C4-2B (cell line): ENCODE data around the gene PASK.

Experiments used
- H3K27ac ChIP-seq: fragments of 450-650 bp; 2 replicates; pipeline ENCODE4 v1.5.1; 2017
- CTCF ChIP-seq: fragments of 450-650 bp; conservative IDR thresholded peaks from 2 replicates; pipeline ENCODE4 v1.5.1; 2017; ENCODE audit warnings: mild to moderate bottlenecking
- ZFX ChIP-seq: fragments of 450-650 bp; IDR thresholded peaks from 2 replicates; pipeline ENCODE4 v1.6.1; 2017

PASK gene

GRCh38 chr2:241179899-241180298, 30.6 kb upstream of the PASK start:
- TF ChIP-seq CTCF (no peak), ZFX (no peak)
- H3K27ac ChIP-seq, result no peak overlapping the region

GRCh38 chr2:241178961-241179360, 29.7 kb upstream of the PASK start:
- TF ChIP-seq CTCF, result no peak
- no peak overlapping the region for H3K27ac ChIP-seq

- TF ChIP-seq CTCF, result no peak
- no peak for TF ChIP-seq ZFX
- H3K27ac ChIP-seq, result no peak overlapping the region
Observed at GRCh38 chr2:241177526-241178334, 28.5 kb upstream of the PASK start.

- peak overlapping the region; percentile 50 for H3K27ac ChIP-seq
- no peak for TF ChIP-seq CTCF
- TF ChIP-seq ZFX, result no peak
Observed at GRCh38 chr2:241173557-241173956, 24.3 kb upstream of the PASK start.

- TF ChIP-seq ZFX, result no peak
- no peak overlapping the region for H3K27ac ChIP-seq
Observed at GRCh38 chr2:241168366-241168765, 19.1 kb upstream of the PASK start.

GRCh38 chr2:241163601-241164118, 14.4 kb upstream of the PASK start:
- no peak for TF ChIP-seq ZFX
- no peak for TF ChIP-seq CTCF
- H3K27ac ChIP-seq, result no peak overlapping the region

GRCh38 chr2:241161646-241162281, 12.5 kb upstream of the PASK start:
- H3K27ac ChIP-seq, result no peak overlapping the region
- TF ChIP-seq ZFX (no peak), CTCF (no peak)

- H3K27ac ChIP-seq, result no peak overlapping the region
- no peak for TF ChIP-seq ZFX
- no peak for TF ChIP-seq CTCF
Observed at GRCh38 chr2:241160318-241160717, 11.0 kb upstream of the PASK start.
